ENCODE data around the gene HDAC11. TPM values are rescaled to one million over a fixed set of nuclear protein-coding genes. Genes with fewer than 3 reads are reported as not detected.
A peak's percentile ranks its signal among the peaks of the same experiment; 100 is the strongest.

Gene HDAC11
- total and polyA plus RNA-seq, 3 experiments from 2014 or later: 2.6 to 7.5 (median 3.2) TPM

DNA sequence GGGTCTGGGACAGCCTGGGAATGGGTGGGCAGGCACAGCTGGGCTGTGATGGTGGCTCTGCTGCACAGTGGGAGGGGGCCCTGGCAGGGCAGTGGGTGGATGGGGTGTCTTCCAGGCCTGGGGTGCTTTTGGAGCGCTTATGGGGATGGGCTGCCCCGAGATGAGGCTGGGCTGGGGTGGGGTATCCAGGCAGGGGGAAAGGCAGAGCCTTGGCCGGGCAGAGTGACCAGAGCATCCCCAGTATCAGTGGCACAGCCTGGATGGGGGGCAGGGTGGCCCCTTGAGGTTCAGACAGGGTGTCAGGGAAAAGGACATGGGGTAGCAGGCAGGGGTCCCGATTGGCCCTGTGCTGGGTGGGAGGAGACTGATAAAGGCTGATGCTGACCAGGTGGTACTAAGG, 26.6 kb downstream of the HDAC11 start:
- no peaks in the 10 kb centered on the region for H3K27me3 Mint-ChIP-seq
- ChIA-PET CTCF (interaction anchor here (0.7 kb wide), 1 partner anchor 10 kb away, joined by 4 read pairs; no protein-coding TSS in a partner anchor), POLR2A (no interaction called here)
- H3K36me3 Mint-ChIP-seq: peaks cover 0 to 7% (median 0%) of the 10 kb centered on the region in 3 donors
- Histone ChIP-seq H3K27ac (ENCODE audit: low read depth, low read length) (no peak overlapping the region), H3K36me3 (ENCODE audit: insufficient read depth, low read length) (no peaks in the 10 kb centered on the region), H3K4me3 (ENCODE audit: low read length) (no peak overlapping the region), H3K27me3 (ENCODE audit: insufficient read depth, low read length, poor library complexity, severe bottlenecking) (no peaks in the 10 kb centered on the region), H3K4me1 (ENCODE audit: insufficient read depth, low read length) (no peaks in the 10 kb centered on the region), H3K9me3 (ENCODE audit: low read length) (no peaks in the 10 kb centered on the region)
- no peak overlapping the region for H3K27ac Mint-ChIP-seq
- H3K9me3 Mint-ChIP-seq: no peaks in the 10 kb centered on the region
- peak in 1 of 5 donors; percentile 46 for DNase-seq
- H3K4me1 Mint-ChIP-seq: no peaks in the 10 kb centered on the region
- H3K4me3 Mint-ChIP-seq: no peak overlapping the region

DNA sequence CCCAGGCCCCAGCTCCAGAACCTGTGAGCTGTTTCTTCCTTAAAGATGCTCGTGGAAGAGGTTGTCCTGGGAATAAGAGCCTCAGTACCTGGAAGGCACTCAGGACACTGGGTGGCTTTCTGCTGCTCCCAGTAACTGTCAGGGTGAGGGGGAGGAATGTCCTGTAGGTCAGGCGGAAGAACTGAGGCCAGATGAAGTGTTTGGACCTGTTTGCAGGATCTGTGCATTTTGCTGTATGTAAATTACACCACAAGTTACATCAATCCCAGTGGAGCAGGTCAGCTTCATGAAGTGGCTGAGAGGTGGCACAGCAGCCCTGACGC, 27.1 kb downstream of the HDAC11 start:
- H3K4me1 Mint-ChIP-seq: no peaks in the 10 kb centered on the region
- Histone ChIP-seq H3K27ac (ENCODE audit: low read depth, low read length) (no peak overlapping the region), H3K4me1 (ENCODE audit: insufficient read depth, low read length) (no peaks in the 10 kb centered on the region), H3K36me3 (ENCODE audit: insufficient read depth, low read length) (no peaks in the 10 kb centered on the region), H3K27me3 (ENCODE audit: insufficient read depth, low read length, poor library complexity, severe bottlenecking) (no peaks in the 10 kb centered on the region), H3K9me3 (ENCODE audit: low read length) (no peaks in the 10 kb centered on the region), H3K4me3 (ENCODE audit: low read length) (no peak overlapping the region)
- CTCF ChIA-PET: no interaction called here
- POLR2A ChIA-PET: no interaction called here
- peak overlapping the region in 1 of 8 donors; percentile 63 for H3K27ac Mint-ChIP-seq
- H3K27me3 Mint-ChIP-seq: no peaks in the 10 kb centered on the region
- H3K36me3 Mint-ChIP-seq: peaks cover 0 to 7% (median 0%) of the 10 kb centered on the region in 3 donors
- no peak overlapping the region for H3K4me3 Mint-ChIP-seq
- no peaks in the 10 kb centered on the region for H3K9me3 Mint-ChIP-seq
- DNase-seq: peak in 1 of 5 donors; percentile 3

DNA sequence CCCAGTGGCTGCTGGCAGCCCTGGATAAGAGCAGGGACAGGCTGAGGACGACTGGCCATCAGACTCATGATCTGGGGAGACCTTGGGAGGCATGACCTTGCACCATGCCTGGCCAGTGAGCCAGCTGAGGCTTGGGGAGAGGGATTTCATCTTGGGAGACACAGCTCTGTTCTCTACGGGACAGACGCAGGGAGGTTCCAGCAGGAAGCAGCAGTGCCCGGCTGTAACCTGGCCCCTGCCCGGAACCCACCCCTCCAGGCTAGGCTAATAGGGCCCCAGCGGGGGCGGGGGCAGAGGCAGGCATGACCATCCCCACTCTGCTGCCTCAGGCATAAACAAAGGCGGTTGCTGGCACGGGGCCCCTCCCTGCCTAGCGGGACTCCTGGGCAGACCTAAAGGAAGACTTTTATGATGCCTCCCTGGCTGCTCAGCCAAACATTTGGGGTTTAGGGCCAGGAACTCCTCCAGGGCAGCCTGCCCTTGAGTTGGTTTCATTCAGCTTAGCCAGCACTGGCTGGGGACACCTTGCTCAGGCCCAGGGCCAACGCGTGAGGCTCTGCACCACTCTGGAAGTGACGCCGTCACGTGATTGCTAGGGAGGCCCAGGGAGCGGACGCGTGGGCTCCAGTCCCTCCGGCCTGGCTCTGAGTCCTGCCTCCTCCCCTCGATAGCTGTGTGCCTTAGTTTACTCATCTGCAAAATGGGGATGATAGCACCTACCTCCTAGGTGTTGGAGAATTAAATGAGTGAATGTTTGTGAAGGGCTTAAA, 27.6 kb downstream of the HDAC11 start:
- CTCF ChIA-PET: interaction anchor here (1.0 kb wide), 1 partner anchor 142 kb away, joined by 3 read pairs; no protein-coding TSS in a partner anchor
- peak in 1 of 5 donors; percentile 31 for DNase-seq
- POLR2A ChIA-PET: no interaction called here

DNA sequence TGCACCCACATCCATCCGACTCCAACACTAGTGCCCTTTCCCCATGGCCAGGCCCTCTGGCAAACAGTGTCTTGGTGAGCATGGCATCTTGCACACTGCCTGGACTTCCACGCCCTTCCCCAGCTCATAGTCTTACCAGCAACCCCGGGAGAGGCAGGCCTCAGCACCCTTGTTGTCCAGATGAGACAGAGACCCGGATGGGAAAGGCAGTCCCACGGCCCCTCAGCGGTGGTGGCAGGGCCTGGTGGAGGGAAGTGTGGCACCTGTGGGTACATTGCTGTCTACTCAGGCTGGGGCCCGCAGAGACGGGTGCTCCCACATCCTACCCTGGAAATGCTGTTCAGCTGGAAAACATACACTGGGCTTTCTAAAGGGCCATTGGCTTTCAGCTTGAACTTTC, 28.4 kb downstream of the HDAC11 start:
- Mint-ChIP-seq H3K4me3 (no peak overlapping the region), H3K36me3 (peaks cover 0 to 7% (median 0%) of the 10 kb centered on the region in 3 donors), H3K9me3 (no peaks in the 10 kb centered on the region), H3K27ac (no peak overlapping the region), H3K4me1 (no peaks in the 10 kb centered on the region), H3K27me3 (no peaks in the 10 kb centered on the region)
- Histone ChIP-seq H3K36me3 (ENCODE audit: insufficient read depth, low read length) (no peaks in the 10 kb centered on the region), H3K4me3 (ENCODE audit: low read length) (no peak overlapping the region), H3K9me3 (ENCODE audit: low read length) (no peaks in the 10 kb centered on the region), H3K27ac (ENCODE audit: low read depth, low read length) (no peak overlapping the region), H3K4me1 (ENCODE audit: insufficient read depth, low read length) (no peaks in the 10 kb centered on the region), H3K27me3 (ENCODE audit: insufficient read depth, low read length, poor library complexity, severe bottlenecking) (no peaks in the 10 kb centered on the region)
- POLR2A ChIA-PET: no interaction called here
- peak in 1 of 5 donors; percentile 20 for DNase-seq
- CTCF ChIA-PET: interaction anchor here (1.0 kb wide), 1 partner anchor 141 kb away, joined by 3 read pairs; no protein-coding TSS in a partner anchor

More for the DNA sequence above, 27.6 kb downstream of the HDAC11 start:
- no peaks in the 10 kb centered on the region for H3K27me3 ChIP-seq (ENCODE audit: insufficient read depth, low read length, poor library complexity, severe bottlenecking)
- H3K4me1 ChIP-seq (ENCODE audit: insufficient read depth, low read length): no peaks in the 10 kb centered on the region
- H3K27ac Mint-ChIP-seq: no peak overlapping the region
- no peaks in the 10 kb centered on the region for H3K9me3 ChIP-seq (ENCODE audit: low read length)
- no peaks in the 10 kb centered on the region for H3K4me1 Mint-ChIP-seq
- H3K9me3 Mint-ChIP-seq: no peaks in the 10 kb centered on the region
- H3K36me3 Mint-ChIP-seq: peaks cover 0 to 7% (median 0%) of the 10 kb centered on the region in 3 donors
- no peak overlapping the region for H3K27ac ChIP-seq (ENCODE audit: low read depth, low read length)
- no peaks in the 10 kb centered on the region for H3K27me3 Mint-ChIP-seq
- H3K36me3 ChIP-seq (ENCODE audit: insufficient read depth, low read length): no peaks in the 10 kb centered on the region
- no peak overlapping the region for H3K4me3 Mint-ChIP-seq
- H3K4me3 ChIP-seq (ENCODE audit: low read length): no peak overlapping the region

DNA sequence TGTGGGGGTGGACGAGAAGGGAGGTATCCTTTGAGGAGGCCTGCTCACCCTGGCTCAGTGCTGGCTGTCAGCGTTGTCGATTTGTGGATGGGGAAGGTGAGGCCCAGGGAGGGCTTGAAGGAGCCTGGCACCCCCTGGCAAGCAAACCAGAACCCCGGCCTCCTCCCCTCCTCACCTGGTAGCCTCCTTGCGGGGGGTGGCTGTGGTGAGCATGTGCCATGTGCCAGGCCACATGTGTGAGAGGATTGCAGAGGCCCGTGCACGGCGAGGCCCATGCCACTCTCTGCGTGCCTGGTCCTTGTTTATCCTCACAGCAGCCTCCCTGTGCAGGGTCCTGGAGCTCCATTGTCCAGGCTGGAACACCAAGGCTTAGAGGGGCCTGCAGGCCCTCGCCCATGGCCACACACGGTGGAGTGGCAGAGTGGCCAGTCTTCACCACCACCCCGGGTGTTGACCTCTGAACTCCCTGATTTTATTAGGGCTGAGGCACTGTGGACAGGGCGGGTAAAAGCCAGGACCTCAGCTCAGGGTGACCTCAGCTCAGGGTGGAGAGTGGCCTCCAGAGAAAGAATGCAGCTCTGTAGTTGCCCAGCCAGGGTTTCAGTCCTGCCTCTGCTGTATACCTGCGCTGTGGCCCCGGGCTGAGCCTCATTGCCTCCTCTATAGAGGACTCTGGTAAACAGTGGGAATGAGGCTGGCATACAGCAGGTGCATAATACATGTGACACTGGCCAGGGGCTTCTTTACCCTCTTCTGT, 29.1 kb downstream of the HDAC11 start:
- Histone ChIP-seq H3K27ac (ENCODE audit: low read depth, low read length) (no peak overlapping the region), H3K36me3 (ENCODE audit: insufficient read depth, low read length) (no peaks in the 10 kb centered on the region), H3K27me3 (ENCODE audit: insufficient read depth, low read length, poor library complexity, severe bottlenecking) (no peaks in the 10 kb centered on the region), H3K9me3 (ENCODE audit: low read length) (no peaks in the 10 kb centered on the region), H3K4me1 (ENCODE audit: insufficient read depth, low read length) (no peaks in the 10 kb centered on the region), H3K4me3 (ENCODE audit: low read length) (no peak overlapping the region)
- Mint-ChIP-seq H3K9me3 (no peaks in the 10 kb centered on the region), H3K36me3 (peaks cover 0 to 4% (median 0%) of the 10 kb centered on the region in 3 donors), H3K4me3 (no peak overlapping the region), H3K4me1 (no peaks in the 10 kb centered on the region), H3K27ac (no peak overlapping the region), H3K27me3 (no peaks in the 10 kb centered on the region)
- DNase-seq: peak in 1 of 5 donors; percentile 39
- ChIA-PET POLR2A (no interaction called here), CTCF (interaction anchor here (1.0 kb wide), 1 partner anchor 140 kb away, joined by 3 read pairs; no protein-coding TSS in a partner anchor)

DNA sequence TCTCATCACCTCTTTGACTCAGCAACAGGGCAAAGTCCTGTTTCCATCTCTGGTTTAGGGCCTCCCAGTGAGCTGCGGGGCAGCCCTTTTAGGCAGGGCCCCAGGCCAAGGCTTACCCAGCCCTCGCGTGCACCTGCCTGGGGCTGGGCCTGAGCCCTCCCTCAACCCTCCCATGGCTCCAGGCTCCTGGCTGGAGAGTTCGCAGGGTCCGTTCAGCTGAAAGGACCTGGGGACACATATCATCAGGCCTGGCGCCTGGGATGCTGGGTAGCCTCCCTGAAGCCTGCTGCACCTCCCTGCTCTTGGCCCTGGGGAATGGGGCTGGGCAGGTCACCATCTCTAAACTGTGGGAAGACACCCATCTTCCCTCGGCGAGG, 29.7 kb downstream of the HDAC11 start:
- no peak overlapping the region for H3K4me3 ChIP-seq (ENCODE audit: low read length)
- no peaks in the 10 kb centered on the region for H3K27me3 ChIP-seq (ENCODE audit: insufficient read depth, low read length, poor library complexity, severe bottlenecking)
- no peak overlapping the region for H3K4me3 Mint-ChIP-seq
- H3K9me3 ChIP-seq (ENCODE audit: low read length): no peaks in the 10 kb centered on the region
- no peaks in the 10 kb centered on the region for H3K4me1 Mint-ChIP-seq
- H3K36me3 Mint-ChIP-seq: no peaks in the 10 kb centered on the region
- no peak overlapping the region for H3K27ac ChIP-seq (ENCODE audit: low read depth, low read length)
- no peak overlapping the region for H3K27ac Mint-ChIP-seq
- CTCF ChIA-PET: no interaction called here
- H3K27me3 Mint-ChIP-seq: no peaks in the 10 kb centered on the region
- no peaks in the 10 kb centered on the region for H3K36me3 ChIP-seq (ENCODE audit: insufficient read depth, low read length)
- no peaks in the 10 kb centered on the region for H3K9me3 Mint-ChIP-seq
- no peaks in the 10 kb centered on the region for H3K4me1 ChIP-seq (ENCODE audit: insufficient read depth, low read length)
- peak in 1 of 5 donors; percentile 28 for DNase-seq
- POLR2A ChIA-PET: no interaction called here

DNA sequence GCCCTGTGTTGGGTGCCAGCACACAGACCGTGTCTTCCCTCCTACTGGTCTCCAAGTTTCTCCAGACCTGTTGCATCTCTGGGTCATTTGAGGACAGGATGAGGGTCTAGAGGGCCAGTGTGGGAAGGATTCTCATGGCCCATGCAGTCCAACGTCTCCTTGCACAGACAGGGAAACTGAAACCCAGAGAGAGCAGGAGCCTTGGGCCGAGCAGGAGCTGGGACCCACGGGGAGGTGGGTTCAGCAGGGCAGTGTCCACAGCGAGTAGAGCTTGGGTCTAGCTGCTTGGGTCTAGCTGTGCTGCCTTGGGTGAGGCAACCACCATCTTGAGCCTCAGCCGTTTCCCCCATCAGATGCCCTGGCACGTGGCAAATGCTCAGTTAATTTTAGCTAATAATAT, 32.3 kb downstream of the HDAC11 start:
- Histone ChIP-seq H3K9me3 (ENCODE audit: low read length) (no peaks in the 10 kb centered on the region), H3K36me3 (ENCODE audit: insufficient read depth, low read length) (no peaks in the 10 kb centered on the region), H3K27ac (ENCODE audit: low read depth, low read length) (no peak overlapping the region), H3K27me3 (ENCODE audit: insufficient read depth, low read length, poor library complexity, severe bottlenecking) (no peaks in the 10 kb centered on the region), H3K4me1 (ENCODE audit: insufficient read depth, low read length) (no peaks in the 10 kb centered on the region), H3K4me3 (ENCODE audit: low read length) (no peak overlapping the region)
- Mint-ChIP-seq H3K4me1 (no peaks in the 10 kb centered on the region), H3K27ac (no peak overlapping the region), H3K36me3 (no peaks in the 10 kb centered on the region), H3K9me3 (no peaks in the 10 kb centered on the region), H3K27me3 (peaks cover 0 to under 1% of the 10 kb centered on the region in 2 donors), H3K4me3 (no peak overlapping the region)
- no peak for DNase-seq
- ChIA-PET CTCF (no interaction called here), POLR2A (no interaction called here)
